HepG2 (cell line): ENCODE data around the gene EXOC3. TPM values are rescaled to one million over a fixed set of nuclear protein-coding genes. Genes with fewer than 3 reads are reported as not detected.

Source experiments
- AKNA ChIP-seq: sonication (generic); formaldehyde crosslinking; IDR thresholded peaks from 2 replicates; pipeline ENCODE4 v1.4.0; 2020; ENCODE audit warnings: missing genetic modification reagents, borderline replicate concordance
- CCAR2 ChIP-seq: fragments of 200-400 bp; formaldehyde crosslinking; optimal IDR thresholded peaks from 2 replicates; pipeline ENCODE3; 2018; ENCODE audit warnings: low read depth, mild to moderate bottlenecking, low read length, moderate library complexity
- CENPBD1 ChIP-seq: sonication (generic); formaldehyde crosslinking; IDR thresholded peaks from 2 replicates; pipeline ENCODE4 v1.8.0; 2022; ENCODE audit warnings: missing genetic modification reagents, low read depth, mild to moderate bottlenecking, borderline replicate concordance
- CENPX ChIP-seq: sonication (generic); formaldehyde crosslinking; IDR thresholded peaks from 2 replicates; pipeline ENCODE4 v1.9.0; 2021; ENCODE audit warnings: mild to moderate bottlenecking, missing genetic modification reagents, moderate library complexity
- GATA4 ChIP-seq: sonication (generic); IDR thresholded peaks from 2 replicates; pipeline ENCODE4 v1.6.1; 2016; ENCODE audit warnings: antibody characterized with exemption, low read depth, borderline replicate concordance
- HMG20A ChIP-seq: IDR thresholded peaks from 2 replicates; pipeline ENCODE4 v1.6.1; 2016; ENCODE audit warnings: borderline replicate concordance
- IRF2 ChIP-seq: IDR thresholded peaks from 2 replicates; pipeline ENCODE4 v1.6.1; 2018; ENCODE audit warnings: missing genetic modification reagents, missing compliant biosample characterization
- MAFK ChIP-seq, 2 experiments: IDR thresholded peaks in 1 of 2; conservative IDR thresholded peaks in 1 of 2; 2 replicates each; pipeline ENCODE4 v1.6.1; 2011; ENCODE audit warnings: improper control_type of control experiment in 2 of 2, low read length in 2 of 2
- PRDM10 ChIP-seq: sonication (generic); formaldehyde crosslinking; IDR thresholded peaks from 2 replicates; pipeline ENCODE4 v1.4.0; 2020; ENCODE audit warnings: low read depth, missing genetic modification reagents
- RBM39 ChIP-seq: fragments of 200-400 bp; formaldehyde crosslinking; IDR thresholded peaks from one replicate; pipeline ENCODE4 v1.6.1; 2018; ENCODE audit warnings: antibody characterized with exemption, mild to moderate bottlenecking, low read depth, low read length; ENCODE audit not compliant: poor library complexity, severe bottlenecking
- SOX6 ChIP-seq, 2 experiments: fragments of 450-650 bp in 1 of 2; sonication (generic) in 1 of 2; formaldehyde crosslinking in 1 of 2; IDR thresholded peaks; 2 replicates each; pipeline versions ENCODE4 v1.4.0 to v1.6.1; 2017 to 2020; ENCODE audit warnings: antibody characterized with exemption in 1 of 2, mild to moderate bottlenecking in 1 of 2, missing genetic modification reagents in 1 of 2
- ZBTB10 ChIP-seq: sonication (generic); formaldehyde crosslinking; IDR thresholded peaks from 2 replicates; pipeline ENCODE4 v1.4.0; 2020; ENCODE audit warnings: missing genetic modification reagents, borderline replicate concordance
- ZNF275 ChIP-seq: sonication (generic); formaldehyde crosslinking; IDR thresholded peaks from 2 replicates; pipeline ENCODE4 v1.8.0; 2022; ENCODE audit warnings: missing genetic modification reagents, mild to moderate bottlenecking, inconsistent platforms, borderline replicate concordance
- polyA plus RNA-seq, 8 experiments: library from polyadenylated mRNA; depleted of rRNA in 3 of 8; stranded (reverse) in 7 of 8; unstranded in 1 of 8; fragments of >200 nt; fragmentation: Illumina TruSeq in 4 of 8; extraction: Trizol in 4 of 8; gene quantifications; 2 replicates each; pipeline versions ENCODE4 v1.2.1 to v1.2.3, GENCODE V29; 2011 to 2016; ENCODE audit warnings: low read depth in 4 of 8, missing spikeins in 1 of 8, mixed read lengths in 1 of 8; ENCODE audit not compliant: insufficient read depth in 1 of 8
- total RNA-seq, 5 experiments: library from RNA; depleted of rRNA; stranded (reverse); fragments of >200 nt; fragmentation: Illumina TruSeq; extraction: Trizol; gene quantifications; 2 replicates each; pipeline ENCODE4 v1.2.3, GENCODE V29; 2016; ENCODE audit warnings: low read depth in 1 of 5

Gene EXOC3
- total and polyA plus RNA-seq, 2 of the 13 experiments (the other 11 are each of a cell fraction or from before 2014, with no cell fraction given), result 9.2 to 20.5 TPM

GRCh38 chr5:472656-473550 lies 29.9 kb downstream of the EXOC3 start (continued):
- TF ChIP-seq ZBTB10 (no peak; the same call in 1 of the 2 replicates), HMG20A (no peak), CCAR2 (no peak), ZNF275 (CRISPR knock-in tag) (no peak; the same call in 1 of the 2 replicates), CENPBD1 (CRISPR knock-in tag) (peak; percentile 87; the same call in 1 of the 2 replicates), GATA4 (no peak), SOX6 (IDR thresholded peaks at IDR 0.05) (no peak), SOX6 (CRISPR knock-in tag; IDR thresholded peaks at IDR 0.05) (no peak), IRF2 (CRISPR knock-in tag) (no peak), AKNA (no peak; the same call in 1 of the 2 replicates), RBM39 (no peak), MAFK (conservative IDR thresholded peaks at IDR 0.05 in 1 of 2, IDR thresholded peaks at IDR 0.05 in 1 of 2; ENCODE audit: low read length in 2 of 2) (no peak), CENPX (CRISPR knock-in tag) (no peak), PRDM10 (CRISPR knock-in tag) (no peak)
